GM10266 (cell line): ENCODE results near the gene APH1A.

ENCODE experiments used
- DNase-seq: peaks from one replicate; pipeline ENCODE4 v3.0.0; 2012; ENCODE audit errors: extremely low spot score
- CTCF ChIP-seq: IDR thresholded peaks from 2 replicates; pipeline ENCODE4 v1.5.1; 2012; ENCODE audit warnings: mild to moderate bottlenecking, low read depth; ENCODE audit not compliant: control insufficient read depth, insufficient read depth; ENCODE audit errors: missing control alignments

The APH1A gene

GRCh38 chr1:150263549-150263948 lies 5.3 kb downstream of the APH1A start:
- DNase-seq, result no peak
- TF ChIP-seq CTCF, result no peak

- DNase-seq, result no peak
- no peak for TF ChIP-seq CTCF
Observed at GRCh38 chr1:150262388-150263320, 6.2 kb downstream of the APH1A start.

DNA sequence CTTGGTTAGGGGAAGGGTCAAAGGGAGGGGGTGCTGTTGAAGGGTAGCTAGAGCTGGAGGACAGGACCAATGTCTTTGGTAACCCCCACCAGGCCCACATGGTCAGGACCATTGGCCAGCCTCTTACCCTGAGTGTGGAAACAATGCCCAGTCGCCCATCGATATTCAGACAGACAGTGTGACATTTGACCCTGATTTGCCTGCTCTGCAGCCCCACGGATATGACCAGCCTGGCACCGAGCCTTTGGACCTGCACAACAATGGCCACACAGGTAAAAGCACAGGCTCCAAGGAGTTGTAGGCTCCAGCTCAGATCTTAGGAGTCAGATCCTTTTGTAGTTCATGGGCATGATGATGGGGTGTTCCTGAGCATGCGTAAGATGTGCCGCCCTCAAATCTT lies 7.4 kb downstream of the APH1A start:
- TF ChIP-seq CTCF, result no peak
- no peak for DNase-seq

DNA sequence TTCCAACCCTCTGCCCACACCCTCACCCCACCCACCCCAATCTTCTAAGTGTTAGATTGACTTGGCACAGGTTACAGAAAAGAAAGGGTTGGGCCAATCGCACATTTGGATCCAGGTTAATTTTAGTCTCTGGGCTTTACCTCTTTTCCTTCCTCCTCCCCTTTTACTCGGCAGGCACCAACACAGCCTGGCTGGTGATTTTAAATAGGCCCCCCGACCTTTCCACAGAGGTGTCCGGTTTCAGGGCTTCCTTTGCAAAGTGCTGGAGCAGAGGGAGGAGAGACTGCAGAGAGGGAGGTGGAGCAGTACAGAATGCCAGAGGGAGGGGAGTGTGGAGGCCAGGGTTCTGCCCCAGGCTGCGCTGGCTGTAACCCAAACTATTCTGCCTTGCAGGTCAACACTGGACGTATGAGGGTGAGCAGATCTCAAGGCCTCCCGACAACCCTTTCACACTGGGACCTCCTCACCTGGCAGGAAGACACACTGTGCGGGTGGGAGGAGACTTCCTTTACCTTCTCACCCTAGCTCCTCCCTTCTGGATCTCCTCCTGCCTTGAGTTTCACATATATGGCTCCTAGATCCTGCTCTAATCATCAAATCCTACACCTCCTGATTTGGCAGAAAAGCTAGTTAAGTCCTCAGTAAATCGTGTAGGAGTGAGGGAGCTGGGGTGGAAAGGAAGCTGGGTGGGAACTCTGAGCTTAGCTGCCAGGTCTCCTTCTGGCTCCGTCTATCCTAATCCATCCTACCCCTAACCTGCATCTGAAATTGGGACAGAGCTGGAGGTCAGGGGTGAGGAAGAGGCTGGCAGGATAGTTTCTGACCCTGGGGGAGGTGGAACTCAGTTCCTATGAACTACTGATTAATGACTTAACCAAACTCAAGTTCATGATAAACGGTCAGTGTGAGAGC lies 8.8 kb downstream of the APH1A start:
- no peak for TF ChIP-seq CTCF
- DNase-seq, result no peak

DNA sequence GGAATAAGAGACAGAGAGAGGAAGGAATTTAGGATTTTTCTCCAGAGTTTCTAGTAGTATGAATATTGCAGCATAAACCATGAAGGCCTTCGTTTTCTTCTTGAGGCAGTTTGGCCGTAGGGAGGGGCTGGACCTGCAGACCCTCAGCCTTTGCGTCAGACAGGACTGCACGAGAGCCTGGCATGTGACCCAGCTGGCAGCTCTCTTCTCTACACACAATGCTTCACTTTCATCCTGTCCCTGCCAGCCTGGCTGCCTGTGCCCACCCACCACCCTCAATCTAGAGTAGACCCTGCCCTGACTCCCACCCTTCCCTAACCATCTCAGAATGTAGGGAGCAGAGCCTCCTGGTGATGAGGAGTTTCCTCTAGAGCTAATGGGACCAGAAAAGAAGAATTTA lies 9.6 kb downstream of the APH1A start:
- no peak for DNase-seq

More for the DNA sequence above, 9.6 kb downstream of the APH1A start:
- TF ChIP-seq CTCF, result no peak
